Stimulated activated CD8-positive, alpha-beta memory T cell treated with anti-CD3 and anti-CD28 coated beads, Interleukin-2, amount 100 ng/mL, for 1 hour (primary cell): Measurements from ENCODE around the gene PRKCB.

Source experiments
- DNase-seq, 2 donors: peaks; one replicate each; pipeline ENCODE4 v3.0.0-alpha.2; 2020; ENCODE audit warnings: low read depth in 2 of 2

Gene PRKCB

GRCh38 chr16:23966597-23967394, 131.0 kb downstream of the PRKCB start:
- DNase-seq = no peak

- no peak for DNase-seq
These were observed 132.0 kb downstream of the PRKCB start for GRCh38 chr16:23967775-23968174.

- no peak for DNase-seq
These were observed 132.4 kb downstream of the PRKCB start for GRCh38 chr16:23968176-23968575.

- DNase-seq = no peak
These were observed 133.9 kb downstream of the PRKCB start for GRCh38 chr16:23969468-23970297.

GRCh38 chr16:23974223-23974622, 138.4 kb downstream of the PRKCB start:
- no peak for DNase-seq

- DNase-seq = no peak
These were observed 139.5 kb downstream of the PRKCB start for GRCh38 chr16:23975293-23975692.

GRCh38 chr16:23976091-23976490, 140.3 kb downstream of the PRKCB start:
- DNase-seq = no peak

- DNase-seq = no peak
These were observed 140.7 kb downstream of the PRKCB start for GRCh38 chr16:23976524-23976923.

- DNase-seq = no peak
These were observed 143.7 kb downstream of the PRKCB start for GRCh38 chr16:23979441-23979840.

GRCh38 chr16:23979982-23980381, 144.2 kb downstream of the PRKCB start:
- no peak for DNase-seq

GRCh38 chr16:23981429-23982399, 145.9 kb downstream of the PRKCB start:
- DNase-seq = no peak

GRCh38 chr16:23986455-23986854, 150.7 kb downstream of the PRKCB start:
- DNase-seq = no peak

GRCh38 chr16:23987443-23987842, 151.7 kb downstream of the PRKCB start:
- no peak for DNase-seq

GRCh38 chr16:23990507-23990906, 154.7 kb downstream of the PRKCB start:
- DNase-seq = no peak

GRCh38 chr16:23991066-23991465, 155.3 kb downstream of the PRKCB start:
- DNase-seq = no peak

- DNase-seq = no peak
These were observed 158.8 kb downstream of the PRKCB start for GRCh38 chr16:23994615-23995014.

GRCh38 chr16:23996258-23996955, 160.6 kb downstream of the PRKCB start:
- no peak for DNase-seq

- DNase-seq = no peak
These were observed 163.0 kb downstream of the PRKCB start for GRCh38 chr16:23998771-23999170.

GRCh38 chr16:23999663-24000062, 163.9 kb downstream of the PRKCB start:
- DNase-seq = no peak

- no peak for DNase-seq
These were observed 165.9 kb downstream of the PRKCB start for GRCh38 chr16:24001710-24002109.

- DNase-seq = no peak
These were observed 166.8 kb downstream of the PRKCB start for GRCh38 chr16:24002619-24003018.
